NB4 (cell line): ENCODE results near the gene TMEM242.
A peak's percentile ranks its signal among the peaks of the same experiment; 100 is the strongest.
"Not testable (repeated sequence)": the region's sequence is repeated elsewhere in the genome, so short reads cannot be mapped to it uniquely, and the experiment has no call there.

Experiments used
- DNase-seq: peaks from one replicate; pipeline ENCODE4 v3.0.0; 2010; ENCODE audit warnings: low read depth
- H3K4me3 ChIP-seq: one replicate; pipeline ENCODE4 v1.5.1; 2011; ENCODE audit warnings: mild to moderate bottlenecking, low read depth, low read length, moderate library complexity
- MAX ChIP-seq: IDR thresholded peaks from 2 replicates; pipeline ENCODE4 v1.6.1; 2011; ENCODE audit warnings: low read depth, low read length
- MYC ChIP-seq: IDR thresholded peaks from 2 replicates; pipeline ENCODE4 v1.6.1; 2011; ENCODE audit warnings: low read depth, low read length
- POLR2A ChIP-seq: IDR thresholded peaks from 2 replicates; pipeline ENCODE4 v1.6.1; 2011; ENCODE audit warnings: mild to moderate bottlenecking; ENCODE audit not compliant: insufficient read length; ENCODE audit errors: extremely low read depth
- TF ChIP-seq, protein P1 (sequence below): IDR thresholded peaks from one replicate; pipeline ENCODE4 v1.5.1; 2012; ENCODE audit warnings: low read depth, low read length

Gene TMEM242

DNA sequence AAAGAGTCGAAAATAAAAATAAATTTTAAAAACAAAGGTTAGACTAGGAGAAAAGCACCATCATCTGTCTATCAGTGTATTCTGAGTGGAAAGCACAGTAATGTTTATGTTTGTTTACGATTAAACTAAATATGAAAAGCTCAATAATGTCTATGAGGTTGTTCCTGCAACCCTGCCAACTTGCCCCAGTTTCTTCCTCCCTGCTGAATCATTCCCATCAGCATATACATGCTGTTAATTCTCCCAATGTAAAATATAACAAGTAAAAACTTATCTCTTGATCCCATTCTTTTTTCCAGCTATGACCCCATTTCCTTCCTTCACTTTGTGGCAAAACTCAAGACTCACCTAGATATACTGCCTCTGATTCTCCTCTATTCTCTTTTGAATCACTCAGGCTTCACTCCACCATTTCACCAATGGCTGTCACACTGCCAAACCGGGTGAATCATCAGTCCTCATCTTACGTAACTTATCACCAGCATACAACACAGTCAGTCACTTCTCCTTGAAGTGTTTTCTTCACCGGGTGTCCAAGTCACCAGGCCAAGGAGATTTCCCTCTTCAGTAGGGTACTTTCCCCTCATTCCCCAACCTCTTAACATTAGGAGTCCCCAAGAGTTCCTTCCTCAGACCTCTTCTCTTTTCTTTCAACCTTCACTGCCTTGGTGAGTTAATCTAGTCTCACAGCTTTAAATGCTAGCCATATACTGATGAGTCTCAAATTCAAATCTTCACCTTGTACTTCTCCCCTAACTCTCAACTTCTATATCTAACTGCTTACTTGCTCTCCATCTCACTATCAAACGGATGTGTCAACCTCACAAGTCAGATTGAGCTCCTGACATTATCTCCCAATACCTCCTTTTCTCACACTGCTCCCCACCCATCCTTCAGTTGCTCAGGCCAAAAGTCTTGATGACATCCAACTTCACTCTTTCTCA is 6.2 kb downstream of the TMEM242 start:
- no peak for TF ChIP-seq POLR2A
- TF ChIP-seq, protein P1, sequence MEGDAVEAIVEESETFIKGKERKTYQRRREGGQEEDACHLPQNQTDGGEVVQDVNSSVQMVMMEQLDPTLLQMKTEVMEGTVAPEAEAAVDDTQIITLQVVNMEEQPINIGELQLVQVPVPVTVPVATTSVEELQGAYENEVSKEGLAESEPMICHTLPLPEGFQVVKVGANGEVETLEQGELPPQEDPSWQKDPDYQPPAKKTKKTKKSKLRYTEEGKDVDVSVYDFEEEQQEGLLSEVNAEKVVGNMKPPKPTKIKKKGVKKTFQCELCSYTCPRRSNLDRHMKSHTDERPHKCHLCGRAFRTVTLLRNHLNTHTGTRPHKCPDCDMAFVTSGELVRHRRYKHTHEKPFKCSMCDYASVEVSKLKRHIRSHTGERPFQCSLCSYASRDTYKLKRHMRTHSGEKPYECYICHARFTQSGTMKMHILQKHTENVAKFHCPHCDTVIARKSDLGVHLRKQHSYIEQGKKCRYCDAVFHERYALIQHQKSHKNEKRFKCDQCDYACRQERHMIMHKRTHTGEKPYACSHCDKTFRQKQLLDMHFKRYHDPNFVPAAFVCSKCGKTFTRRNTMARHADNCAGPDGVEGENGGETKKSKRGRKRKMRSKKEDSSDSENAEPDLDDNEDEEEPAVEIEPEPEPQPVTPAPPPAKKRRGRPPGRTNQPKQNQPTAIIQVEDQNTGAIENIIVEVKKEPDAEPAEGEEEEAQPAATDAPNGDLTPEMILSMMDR = no peak
- TF ChIP-seq MYC = no peak
- no peak for TF ChIP-seq MAX
- DNase-seq = peak; percentile 83
- H3K4me3 ChIP-seq = no peak overlapping the region

DNA sequence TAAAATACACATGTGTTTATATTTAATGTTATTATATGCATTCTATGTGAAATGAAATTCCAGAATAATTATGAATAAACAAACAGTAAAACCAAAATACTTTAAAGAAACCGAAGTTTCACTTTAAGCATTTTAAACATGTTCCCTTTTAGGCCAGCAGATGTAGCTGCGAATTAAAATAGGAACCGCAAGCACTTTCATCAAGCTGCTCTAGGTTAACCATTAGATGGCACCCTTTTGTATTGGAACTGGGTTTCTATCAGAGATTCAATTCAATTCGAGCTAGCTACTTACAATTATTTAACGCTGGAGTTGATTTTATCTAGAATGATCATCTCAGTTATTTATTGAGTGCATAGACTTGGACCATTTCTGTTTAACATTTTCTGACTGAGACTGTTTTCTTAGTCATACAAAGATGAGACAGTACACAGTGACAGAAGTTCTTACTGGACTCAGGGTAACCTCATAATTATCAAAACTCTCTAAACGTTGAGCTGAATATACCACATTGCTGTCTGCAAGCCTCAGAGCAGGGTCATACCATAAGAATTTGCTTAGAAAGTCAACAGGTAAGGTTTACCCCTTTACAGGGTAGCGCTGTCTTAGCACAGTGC is 8.5 kb downstream of the TMEM242 start:
- DNase-seq = peak; percentile 82
- TF ChIP-seq, protein P1 = peak; percentile 85
- TF ChIP-seq MAX (no peak), MYC (no peak)

DNA sequence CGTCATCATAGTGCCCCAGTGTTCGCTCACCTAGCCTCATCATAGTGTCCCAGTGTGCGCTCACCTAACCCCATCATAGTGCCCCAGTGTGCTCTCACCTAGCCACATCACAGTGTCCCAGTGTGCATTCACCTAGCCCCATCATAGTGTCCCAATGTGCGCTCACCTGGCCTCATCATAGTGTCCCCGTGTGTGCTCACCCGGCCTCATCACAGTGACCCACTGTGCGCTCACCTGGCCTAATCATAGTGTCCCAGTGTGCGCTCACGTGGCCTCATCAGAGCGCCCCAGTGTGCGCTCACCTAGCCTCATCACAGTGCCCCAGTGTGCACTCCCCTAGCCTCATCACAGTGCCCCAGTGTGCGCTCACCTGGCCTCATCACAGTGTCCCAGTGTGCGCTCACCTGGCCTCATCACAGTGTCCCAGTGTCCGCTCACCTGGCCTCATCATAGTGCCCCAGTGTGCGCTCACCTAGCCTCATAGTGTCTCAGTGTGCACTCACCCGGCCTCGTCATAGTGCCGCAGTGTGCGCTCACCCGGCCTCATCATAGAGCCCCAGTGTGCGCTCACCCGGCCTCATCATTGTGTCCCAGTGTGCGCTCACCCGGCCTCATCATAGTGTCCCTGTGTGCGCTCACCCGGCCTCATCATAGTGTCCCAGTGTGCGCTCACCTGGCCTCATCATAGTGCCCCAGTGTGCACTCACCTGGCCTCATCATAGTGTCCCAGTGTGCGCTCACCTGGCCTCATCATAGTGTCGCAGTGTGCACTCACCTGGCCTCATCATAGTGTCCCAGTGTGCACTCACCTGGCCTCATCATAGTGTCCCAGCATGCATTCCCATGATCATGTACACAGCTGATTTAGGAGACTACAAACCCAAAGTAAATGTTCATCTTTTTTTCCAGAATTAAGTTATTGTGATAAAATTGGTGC is 9.5 kb downstream of the TMEM242 start:
- TF ChIP-seq MYC (no peak), POLR2A (no peak), MAX (no peak)
- TF ChIP-seq, protein P1 = no peak
- no peak overlapping the region for H3K4me3 ChIP-seq
- peak; percentile 22 for DNase-seq

More for the DNA sequence above, 8.5 kb downstream of the TMEM242 start:
- no peak overlapping the region for H3K4me3 ChIP-seq

DNA sequence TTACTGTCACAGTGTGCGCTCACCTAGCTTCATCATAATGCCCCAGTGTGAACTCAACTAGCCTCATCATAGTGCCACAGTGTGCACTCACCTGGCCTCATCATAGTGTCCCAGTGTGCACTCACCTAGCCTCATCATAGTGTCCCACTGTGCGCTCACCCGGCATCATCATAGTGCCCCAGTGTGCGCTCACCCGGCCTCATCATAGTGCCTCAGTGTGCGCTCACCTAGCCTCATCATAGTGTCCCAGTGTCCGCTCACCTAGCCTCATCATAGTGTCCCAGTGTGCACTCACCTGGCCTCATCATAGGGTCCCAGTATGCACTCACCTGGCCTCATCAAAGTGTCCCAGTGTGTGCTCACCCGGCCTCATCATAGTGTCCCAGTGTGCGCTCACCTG is 10.6 kb downstream of the TMEM242 start:
- DNase-seq = peak; percentile 45
- no peak for TF ChIP-seq POLR2A
- TF ChIP-seq MYC = no peak
- TF ChIP-seq, protein P1 = no peak
- TF ChIP-seq MAX = no peak
- H3K4me3 ChIP-seq = no peak overlapping the region

- not testable (repeated sequence) for H3K4me3 ChIP-seq, DNase-seq
Observed at GRCh38 chr6:157310693-157311092, 12.6 kb downstream of the TMEM242 start.

- TF ChIP-seq MYC = no peak
- TF ChIP-seq, protein P1 = no peak
- TF ChIP-seq MAX = no peak
- TF ChIP-seq POLR2A = no peak
- DNase-seq = no peak
- H3K4me3 ChIP-seq = no peak overlapping the region
Observed at GRCh38 chr6:157307661-157308060, 15.7 kb downstream of the TMEM242 start.
